ENCODE data around the gene CNOT3.
"Not testable (repeated sequence)": the region's sequence is repeated elsewhere in the genome, so short reads cannot be mapped to it uniquely, and the experiment has no call there.

CNOT3 gene

DNA sequence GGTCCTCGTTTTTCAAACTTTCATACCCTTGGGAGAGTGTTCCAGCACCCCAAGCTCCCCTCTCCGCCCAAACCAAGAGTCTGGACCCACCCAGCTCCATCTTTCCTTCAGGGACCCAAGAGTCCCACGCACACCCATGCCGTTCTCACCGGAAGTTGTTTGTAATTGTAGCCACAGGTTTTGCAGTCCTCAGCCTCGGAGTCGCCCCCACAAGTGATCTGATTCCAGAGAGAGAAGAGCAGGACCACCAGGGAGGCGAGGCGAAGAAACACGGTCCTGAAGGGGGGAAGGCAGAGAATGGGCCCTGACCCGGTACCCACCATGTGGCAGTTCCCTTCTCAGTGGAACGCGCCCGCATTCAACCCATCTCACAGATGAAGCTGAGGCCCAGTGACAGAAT is 25.3 kb downstream of the CNOT3 start:
- H3K4me3 ChIP-seq (ENCODE audit: low read depth, low read length) = peak overlapping the region; percentile 39
- no peak for DNase-seq (ENCODE audit: low read depth)
- TF ChIP-seq, protein P1, sequence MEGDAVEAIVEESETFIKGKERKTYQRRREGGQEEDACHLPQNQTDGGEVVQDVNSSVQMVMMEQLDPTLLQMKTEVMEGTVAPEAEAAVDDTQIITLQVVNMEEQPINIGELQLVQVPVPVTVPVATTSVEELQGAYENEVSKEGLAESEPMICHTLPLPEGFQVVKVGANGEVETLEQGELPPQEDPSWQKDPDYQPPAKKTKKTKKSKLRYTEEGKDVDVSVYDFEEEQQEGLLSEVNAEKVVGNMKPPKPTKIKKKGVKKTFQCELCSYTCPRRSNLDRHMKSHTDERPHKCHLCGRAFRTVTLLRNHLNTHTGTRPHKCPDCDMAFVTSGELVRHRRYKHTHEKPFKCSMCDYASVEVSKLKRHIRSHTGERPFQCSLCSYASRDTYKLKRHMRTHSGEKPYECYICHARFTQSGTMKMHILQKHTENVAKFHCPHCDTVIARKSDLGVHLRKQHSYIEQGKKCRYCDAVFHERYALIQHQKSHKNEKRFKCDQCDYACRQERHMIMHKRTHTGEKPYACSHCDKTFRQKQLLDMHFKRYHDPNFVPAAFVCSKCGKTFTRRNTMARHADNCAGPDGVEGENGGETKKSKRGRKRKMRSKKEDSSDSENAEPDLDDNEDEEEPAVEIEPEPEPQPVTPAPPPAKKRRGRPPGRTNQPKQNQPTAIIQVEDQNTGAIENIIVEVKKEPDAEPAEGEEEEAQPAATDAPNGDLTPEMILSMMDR (IDR thresholded peaks at IDR 0.05; ENCODE audit: control insufficient read depth, extremely low read depth, insufficient read depth) = no peak

- no peak for DNase-seq (ENCODE audit: low read depth)
- H3K4me3 ChIP-seq (ENCODE audit: low read depth, low read length) = no peak overlapping the region
- TF ChIP-seq, protein P1 (IDR thresholded peaks at IDR 0.05; ENCODE audit: control insufficient read depth, extremely low read depth, insufficient read depth) = no peak
Observed at GRCh38 chr19:54164369-54165068, 27.0 kb downstream of the CNOT3 start.

DNA sequence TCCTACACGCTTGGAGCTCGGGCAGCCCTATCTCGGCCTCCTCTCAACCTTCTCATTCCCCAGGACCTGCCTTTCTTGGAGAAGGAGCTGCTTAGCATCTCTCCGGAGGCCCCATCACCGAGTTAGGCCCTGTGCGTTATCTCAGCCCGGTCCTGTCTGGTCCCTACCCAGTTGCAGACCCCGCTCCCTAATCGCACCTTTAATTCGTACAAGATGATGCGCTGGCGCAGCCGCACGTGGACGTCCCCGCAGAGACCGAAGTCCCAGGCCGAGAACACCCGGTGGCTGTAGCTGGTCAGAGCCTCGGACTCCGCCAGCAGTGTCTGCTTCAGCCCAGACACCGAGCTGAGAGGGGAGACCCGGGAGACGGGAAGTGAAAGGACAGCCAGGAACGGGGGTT is 27.7 kb downstream of the CNOT3 start:
- TF ChIP-seq, protein P1 (IDR thresholded peaks at IDR 0.05; ENCODE audit: control insufficient read depth, extremely low read depth, insufficient read depth) = no peak

GRCh38 chr19:54168174-54168917 is 30.8 kb downstream of the CNOT3 start:
- DNase-seq (ENCODE audit: low read depth) = no peak
- TF ChIP-seq, protein P1 (IDR thresholded peaks at IDR 0.05; ENCODE audit: control insufficient read depth, extremely low read depth, insufficient read depth) = peak; percentile 93
- no peak overlapping the region for H3K4me3 ChIP-seq (ENCODE audit: low read depth, low read length)

More for the DNA sequence above, 27.7 kb downstream of the CNOT3 start:
- no peak for DNase-seq (ENCODE audit: low read depth)
- H3K4me3 ChIP-seq (ENCODE audit: low read depth, low read length) = no peak overlapping the region

DNA sequence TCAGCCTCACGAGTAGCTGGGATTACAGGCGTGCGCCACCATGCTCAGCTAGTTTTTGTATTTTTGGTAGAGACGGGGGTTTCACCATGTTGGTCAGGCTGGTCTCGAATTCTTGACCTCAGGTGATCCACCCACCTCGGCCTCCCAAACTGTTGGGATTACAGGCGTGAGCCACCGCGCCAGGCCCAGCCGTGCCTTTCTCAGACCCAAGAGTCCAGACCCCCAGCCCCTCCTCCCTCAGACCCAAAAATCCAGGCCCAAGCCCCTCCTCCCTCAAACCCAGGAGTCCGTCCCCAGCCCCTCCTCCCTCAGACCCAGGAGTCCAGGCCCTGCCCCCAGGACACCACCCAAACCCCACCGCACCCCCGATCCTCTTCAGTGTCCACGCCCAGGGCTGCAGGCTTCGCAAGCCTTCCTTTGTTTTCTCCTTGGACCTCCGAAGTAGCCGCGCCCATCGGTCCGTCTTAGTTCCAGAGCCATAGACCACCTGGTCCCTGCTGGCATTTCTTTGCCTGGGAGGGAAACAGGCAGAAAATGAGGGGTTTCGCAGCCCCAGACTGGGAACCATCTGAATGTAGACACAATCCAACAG is 31.7 kb downstream of the CNOT3 start:
- no peak overlapping the region for H3K4me3 ChIP-seq (ENCODE audit: low read depth, low read length)
- TF ChIP-seq, protein P1 (IDR thresholded peaks at IDR 0.05; ENCODE audit: control insufficient read depth, extremely low read depth, insufficient read depth) = no peak

DNA sequence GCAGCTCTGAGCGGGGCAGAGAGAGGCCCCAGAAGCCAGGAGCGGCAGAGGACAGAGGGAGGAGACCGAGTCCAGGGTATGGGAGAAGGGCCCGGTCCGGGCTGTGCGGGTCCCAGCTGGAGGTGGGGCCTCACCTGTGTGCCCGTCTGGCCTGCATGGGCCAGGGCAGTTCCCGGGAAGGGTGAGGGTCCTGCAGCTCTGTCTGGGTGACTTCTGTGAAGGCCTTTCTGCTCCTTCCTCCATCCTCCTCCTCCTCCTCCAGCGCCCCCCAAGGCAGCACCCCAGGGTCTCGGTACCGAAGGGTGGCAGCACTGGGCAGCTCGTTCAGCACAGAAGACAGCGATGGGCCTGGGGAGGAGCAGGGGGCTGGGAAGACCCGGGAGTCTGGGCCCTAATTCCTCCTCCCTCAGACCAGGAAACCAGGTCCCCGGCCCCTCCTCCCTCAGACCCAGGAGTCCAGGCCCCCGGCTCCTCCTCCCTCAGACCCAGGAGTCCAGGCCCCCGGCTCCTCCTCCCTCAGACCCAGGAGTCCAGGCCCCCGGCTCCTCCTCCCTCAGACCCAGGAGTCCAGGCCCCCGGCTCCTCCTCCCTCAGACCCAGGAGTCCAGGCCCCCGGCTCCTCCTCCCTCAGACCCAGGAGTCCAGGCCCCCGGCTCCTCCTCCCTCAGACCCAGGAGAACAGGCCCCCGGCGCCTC is 34.3 kb downstream of the CNOT3 start:
- peak overlapping the region; percentile 93 for H3K4me3 ChIP-seq (ENCODE audit: low read depth, low read length)
- DNase-seq (ENCODE audit: low read depth) = not testable (repeated sequence)

More for the DNA sequence above, 31.7 kb downstream of the CNOT3 start:
- DNase-seq (ENCODE audit: low read depth) = no peak
